Loucy (cell line): ENCODE data around the gene HPD.

ENCODE experiments used
- EZH2phosphoT487 ChIP-seq: fragments of 200-600 bp; IDR thresholded peaks from 2 replicates; pipeline ENCODE4 v1.6.1; 2018; ENCODE audit warnings: antibody characterized with exemption, mild to moderate bottlenecking, moderate library complexity, borderline replicate concordance
- TF ChIP-seq, protein P1 (sequence below): fragments of 200-600 bp; sonication (generic); conservative IDR thresholded peaks from 2 replicates; pipeline ENCODE4 v1.5.1; 2014; ENCODE audit warnings: mild to moderate bottlenecking, antibody characterized with exemption, low read length

DNA sequence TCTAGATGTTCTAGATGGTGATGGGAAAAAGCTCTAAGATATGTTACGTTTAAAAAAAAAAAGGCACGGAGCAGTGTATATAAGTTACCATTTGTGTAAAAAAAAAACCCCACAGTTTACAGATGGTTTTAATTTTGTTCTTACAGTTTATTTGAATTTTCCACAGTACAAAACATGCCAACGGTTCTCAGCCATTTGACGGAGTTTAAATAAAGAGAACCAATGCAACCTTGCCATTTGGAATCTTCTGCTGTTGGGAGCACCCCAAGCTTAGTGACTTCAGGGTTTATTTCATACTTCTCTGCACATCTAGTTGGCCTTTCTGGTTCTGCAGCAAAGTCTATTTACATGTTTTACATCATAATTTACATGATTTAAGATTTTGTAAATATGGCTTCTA is 7.7 kb upstream of the HPD start:
- TF ChIP-seq, protein P1, sequence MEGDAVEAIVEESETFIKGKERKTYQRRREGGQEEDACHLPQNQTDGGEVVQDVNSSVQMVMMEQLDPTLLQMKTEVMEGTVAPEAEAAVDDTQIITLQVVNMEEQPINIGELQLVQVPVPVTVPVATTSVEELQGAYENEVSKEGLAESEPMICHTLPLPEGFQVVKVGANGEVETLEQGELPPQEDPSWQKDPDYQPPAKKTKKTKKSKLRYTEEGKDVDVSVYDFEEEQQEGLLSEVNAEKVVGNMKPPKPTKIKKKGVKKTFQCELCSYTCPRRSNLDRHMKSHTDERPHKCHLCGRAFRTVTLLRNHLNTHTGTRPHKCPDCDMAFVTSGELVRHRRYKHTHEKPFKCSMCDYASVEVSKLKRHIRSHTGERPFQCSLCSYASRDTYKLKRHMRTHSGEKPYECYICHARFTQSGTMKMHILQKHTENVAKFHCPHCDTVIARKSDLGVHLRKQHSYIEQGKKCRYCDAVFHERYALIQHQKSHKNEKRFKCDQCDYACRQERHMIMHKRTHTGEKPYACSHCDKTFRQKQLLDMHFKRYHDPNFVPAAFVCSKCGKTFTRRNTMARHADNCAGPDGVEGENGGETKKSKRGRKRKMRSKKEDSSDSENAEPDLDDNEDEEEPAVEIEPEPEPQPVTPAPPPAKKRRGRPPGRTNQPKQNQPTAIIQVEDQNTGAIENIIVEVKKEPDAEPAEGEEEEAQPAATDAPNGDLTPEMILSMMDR, result no peak
- no peak for TF ChIP-seq EZH2phosphoT487
